ENCODE results near the gene CCNL2.
"Not testable (repeated sequence)": the region's sequence is repeated elsewhere in the genome, so short reads cannot be mapped to it uniquely, and the experiment has no call there.

DNA sequence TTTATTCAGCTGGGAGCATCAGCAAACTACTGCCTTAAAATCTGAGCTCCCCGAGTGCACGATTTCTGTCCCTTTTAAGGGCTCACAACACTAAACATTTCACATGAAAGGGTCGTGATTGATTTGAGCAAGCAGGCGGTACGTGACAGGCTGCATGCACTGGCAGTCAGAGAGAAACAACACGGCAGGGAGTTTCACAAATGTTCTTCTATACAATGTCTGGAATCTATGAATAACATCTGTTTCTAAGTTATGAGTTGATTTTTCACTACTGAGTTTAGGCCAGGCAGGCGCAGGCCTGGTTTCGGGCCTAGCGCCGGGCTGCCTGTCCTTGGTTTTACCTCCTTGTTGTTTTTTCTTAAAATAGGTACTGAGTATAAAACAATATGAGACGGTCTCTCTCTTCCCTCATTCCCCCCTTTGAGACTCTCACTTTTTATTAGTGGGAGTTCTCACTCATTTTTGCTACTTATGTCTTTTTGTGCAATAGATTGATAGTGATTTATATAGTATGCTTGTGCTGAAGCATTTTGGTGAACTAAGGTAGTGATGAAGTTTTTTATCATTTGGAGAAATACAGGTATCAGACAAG lies 13.3 kb upstream of the CCNL2 start:
- TF ChIP-seq, protein P1, sequence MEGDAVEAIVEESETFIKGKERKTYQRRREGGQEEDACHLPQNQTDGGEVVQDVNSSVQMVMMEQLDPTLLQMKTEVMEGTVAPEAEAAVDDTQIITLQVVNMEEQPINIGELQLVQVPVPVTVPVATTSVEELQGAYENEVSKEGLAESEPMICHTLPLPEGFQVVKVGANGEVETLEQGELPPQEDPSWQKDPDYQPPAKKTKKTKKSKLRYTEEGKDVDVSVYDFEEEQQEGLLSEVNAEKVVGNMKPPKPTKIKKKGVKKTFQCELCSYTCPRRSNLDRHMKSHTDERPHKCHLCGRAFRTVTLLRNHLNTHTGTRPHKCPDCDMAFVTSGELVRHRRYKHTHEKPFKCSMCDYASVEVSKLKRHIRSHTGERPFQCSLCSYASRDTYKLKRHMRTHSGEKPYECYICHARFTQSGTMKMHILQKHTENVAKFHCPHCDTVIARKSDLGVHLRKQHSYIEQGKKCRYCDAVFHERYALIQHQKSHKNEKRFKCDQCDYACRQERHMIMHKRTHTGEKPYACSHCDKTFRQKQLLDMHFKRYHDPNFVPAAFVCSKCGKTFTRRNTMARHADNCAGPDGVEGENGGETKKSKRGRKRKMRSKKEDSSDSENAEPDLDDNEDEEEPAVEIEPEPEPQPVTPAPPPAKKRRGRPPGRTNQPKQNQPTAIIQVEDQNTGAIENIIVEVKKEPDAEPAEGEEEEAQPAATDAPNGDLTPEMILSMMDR (IDR thresholded peaks at IDR 0.05 in 4 of 5, conservative IDR thresholded peaks at IDR 0.05 in 1 of 5) = not testable (repeated sequence)
- not testable (repeated sequence) for TF ChIP-seq POLR2A (IDR thresholded peaks at IDR 0.05)
